H1 (cell line): ENCODE data around the gene S100A11. TPM values are rescaled to one million over a fixed set of nuclear protein-coding genes. Genes with fewer than 3 reads are reported as not detected.

ENCODE experiments used
- ASH2L ChIP-seq: fragments of 200-600, 300-600 bp; sonication (generic); IDR thresholded peaks from one replicate; pipeline ENCODE4 v1.7.1; 2017; ENCODE audit warnings: low read length
- CHD7 ChIP-seq: fragments of 300-600 bp; sonication (generic); IDR thresholded peaks from 2 replicates; pipeline ENCODE4 v1.7.1; 2012; ENCODE audit warnings: low read length, moderate library complexity, mild to moderate bottlenecking, inconsistent platforms; ENCODE audit not compliant: insufficient replicate concordance
- CTCF ChIP-seq, 3 experiments: IDR thresholded peaks; 1 replicate in 2 of 3; 2 replicates in 1 of 3; pipeline versions ENCODE4 v1.5.1 to v1.6.1; 2011; ENCODE audit warnings: low read length in 3 of 3, mild to moderate bottlenecking in 3 of 3, inconsistent platforms in 2 of 3, low read depth in 1 of 3, moderate library complexity in 1 of 3; ENCODE audit not compliant: insufficient read depth in 1 of 3; ENCODE audit errors: control extremely low read depth in 1 of 3
- EGR1 ChIP-seq: IDR thresholded peaks from 2 replicates; pipeline ENCODE4 v1.6.1; 2011; ENCODE audit warnings: low read depth, low read length, borderline replicate concordance
- POU5F1 ChIP-seq: IDR thresholded peaks from 2 replicates; pipeline ENCODE4 v1.6.1; 2011; ENCODE audit warnings: low read depth, mild to moderate bottlenecking, low read length, moderate library complexity
- RFX5 ChIP-seq: IDR thresholded peaks from 2 replicates; pipeline ENCODE4 v1.6.1; 2011; ENCODE audit warnings: low read depth, low read length, improper control_type of control experiment, borderline replicate concordance
- SAP30 ChIP-seq: fragments of 300-600 bp; sonication (generic); IDR thresholded peaks from 2 replicates; pipeline ENCODE4 v1.7.1; 2012; ENCODE audit warnings: low read length, moderate library complexity, mild to moderate bottlenecking, inconsistent platforms; ENCODE audit not compliant: insufficient read depth, insufficient replicate concordance
- YY1 ChIP-seq: IDR thresholded peaks from 2 replicates; pipeline ENCODE4 v1.6.1; 2011; ENCODE audit warnings: low read depth, mild to moderate bottlenecking, low read length
- polyA plus RNA-seq, 7 experiments: library from polyadenylated mRNA; depleted of rRNA in 3 of 7; stranded (reverse) in 5 of 7; unstranded in 2 of 7; fragments of >200 nt in 5 of 7; fragments of 200-250 nt in 2 of 7; gene quantifications; 1 replicate in 5 of 7; 2 replicates in 1 of 7; 4 replicates in 1 of 7; pipeline versions ENCODE4 v1.2.1 to v1.2.3, GENCODE V29; 2011 to 2013; ENCODE audit warnings: missing spikeins in 2 of 7, mixed read lengths in 2 of 7
- total RNA-seq: library from RNA; stranded (reverse); fragmentation: NEBNext Ultra II Directional; extraction: Animal tissue kit (Norgen Biotek cat#: 25700); gene quantifications from 2 replicates; pipeline ENCODE4 v1.2.1, GENCODE V29; 2021

Gene S100A11
- total and polyA plus RNA-seq, 2 of the 8 experiments (the other 6 are each of a cell fraction or from before 2014, with no cell fraction given): 120 to 343 TPM

GRCh38 chr1:151993734-151994496, 42.9 kb downstream of the S100A11 start, which contains the start of gene S100A10 (continued):
- TF ChIP-seq SAP30 (no peak), RFX5 (no peak), EGR1 (no peak), CTCF (IDR thresholded peaks at IDR 0.05; ENCODE audit: control extremely low read depth in 1 of 3, insufficient read depth in 1 of 3, low read depth in 1 of 3, low read length in 3 of 3) (no peak), YY1 (no peak), POU5F1 (no peak), ASH2L (no peak), CHD7 (no peak)
